ENCODE measurements around the gene TDRD5. TPM values are rescaled to one million over a fixed set of nuclear protein-coding genes. Genes with fewer than 3 reads are reported as not detected.
A peak's percentile ranks its signal among the peaks of the same experiment; 100 is the strongest.

Gene TDRD5
- total RNA-seq (2022) (0.17 TPM in 1 of 2 replicates, not detected in the other), Bru-seq, nascent RNA (percentile 20 among the genes with signal in this experiment), BruChase-seq, experiment 1, labeled RNA remaining after a 6-hour chase (percentile 8 among the genes with signal in this experiment), BruChase-seq, experiment 2, labeled RNA remaining after a 2-hour chase (percentile 14 among the genes with signal in this experiment)
- long read RNA-seq: 0 reads

DNA sequence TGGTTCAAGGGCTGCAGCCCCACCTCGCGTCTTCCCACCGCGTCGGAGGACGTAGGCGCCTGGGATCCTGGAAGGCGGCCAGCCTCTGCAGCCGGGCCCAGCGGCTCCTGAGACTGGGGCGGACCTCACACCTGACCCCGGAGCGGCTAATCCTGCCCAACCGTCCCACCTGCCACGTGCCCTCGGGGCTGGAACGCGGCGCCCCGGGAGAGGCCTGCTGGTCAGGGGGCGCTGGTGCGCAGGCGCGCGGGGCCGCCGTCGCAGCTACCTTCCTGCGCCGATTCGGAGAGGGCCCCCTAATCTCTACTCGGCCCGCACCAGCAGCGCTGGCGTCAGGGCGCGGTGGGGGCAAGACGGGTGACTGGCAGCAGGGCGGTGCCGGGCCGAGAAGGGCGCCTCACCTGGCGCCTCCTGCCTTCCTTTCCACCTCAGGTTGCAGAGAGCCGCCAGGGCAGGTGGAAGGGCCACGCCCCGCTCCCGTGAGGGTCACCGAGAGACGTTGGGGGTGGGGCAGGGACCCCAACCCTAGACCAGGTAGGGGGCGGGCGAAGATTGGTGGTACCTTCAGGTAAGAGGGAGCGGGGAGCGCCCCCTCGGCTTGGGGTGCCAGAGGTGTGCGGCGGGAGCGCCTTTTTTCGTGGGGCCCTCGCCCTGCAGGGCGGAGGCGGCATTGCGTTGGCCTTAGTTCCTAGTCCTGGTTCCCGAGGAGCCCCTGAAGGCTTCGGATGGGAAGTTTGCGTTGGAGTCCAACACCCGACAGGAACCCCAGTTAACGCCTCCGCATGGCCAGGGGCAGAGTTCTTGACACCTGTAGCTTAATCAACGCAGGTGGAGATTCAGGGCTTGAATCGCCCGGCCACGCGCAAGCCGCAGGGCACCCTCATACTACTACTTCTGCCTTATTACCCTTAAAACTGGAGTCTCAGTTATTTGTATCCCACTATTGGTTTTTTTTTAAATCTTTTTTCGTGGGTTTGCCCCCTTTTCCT, at the start of gene TDRD5:
TSS of gene TDRD5 (plus strand) at position 241 of the 989 bp plus-strand sequence. CDS start 784 bp downstream, outside the sequence.
- H3K9me3 Mint-ChIP-seq (ENCODE audit: low read depth, unreplicated experiment): no peaks in the 10 kb centered on the region
- BruUV-seq (replicated peaks): no TSS peak
- TF ChIP-seq, protein P1, sequence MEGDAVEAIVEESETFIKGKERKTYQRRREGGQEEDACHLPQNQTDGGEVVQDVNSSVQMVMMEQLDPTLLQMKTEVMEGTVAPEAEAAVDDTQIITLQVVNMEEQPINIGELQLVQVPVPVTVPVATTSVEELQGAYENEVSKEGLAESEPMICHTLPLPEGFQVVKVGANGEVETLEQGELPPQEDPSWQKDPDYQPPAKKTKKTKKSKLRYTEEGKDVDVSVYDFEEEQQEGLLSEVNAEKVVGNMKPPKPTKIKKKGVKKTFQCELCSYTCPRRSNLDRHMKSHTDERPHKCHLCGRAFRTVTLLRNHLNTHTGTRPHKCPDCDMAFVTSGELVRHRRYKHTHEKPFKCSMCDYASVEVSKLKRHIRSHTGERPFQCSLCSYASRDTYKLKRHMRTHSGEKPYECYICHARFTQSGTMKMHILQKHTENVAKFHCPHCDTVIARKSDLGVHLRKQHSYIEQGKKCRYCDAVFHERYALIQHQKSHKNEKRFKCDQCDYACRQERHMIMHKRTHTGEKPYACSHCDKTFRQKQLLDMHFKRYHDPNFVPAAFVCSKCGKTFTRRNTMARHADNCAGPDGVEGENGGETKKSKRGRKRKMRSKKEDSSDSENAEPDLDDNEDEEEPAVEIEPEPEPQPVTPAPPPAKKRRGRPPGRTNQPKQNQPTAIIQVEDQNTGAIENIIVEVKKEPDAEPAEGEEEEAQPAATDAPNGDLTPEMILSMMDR (IDR thresholded peaks at IDR 0.05; ENCODE audit: unreplicated experiment): no peak
- intact Hi-C loops (cut with micrococcal nuclease; ENCODE audit: unreplicated experiment): loop anchor here (10.0 kb wide), 1 partner anchor 217 kb away; no protein-coding TSS in a partner anchor
- CTCF ChIA-PET: interaction anchor here (1.1 kb wide), 1 partner anchor 223 kb away, joined by 3 read pairs; no protein-coding TSS in a partner anchor
- no peak within 1 kb of the TSS for H3K27ac Mint-ChIP-seq (ENCODE audit: unreplicated experiment)
- H3K36me3 Mint-ChIP-seq (ENCODE audit: insufficient read depth, unreplicated experiment): no peaks in the 10 kb centered on the region
- H3K4me3 Mint-ChIP-seq (ENCODE audit: low read depth, unreplicated experiment): peak within 1 kb of the TSS; percentile 65
- no peaks in the 10 kb centered on the region for H3K4me1 Mint-ChIP-seq (ENCODE audit: low read depth, unreplicated experiment)
- DNase-seq: peak; percentile 69
- H3K27me3 Mint-ChIP-seq (ENCODE audit: unreplicated experiment): peaks cover 91% of the 10 kb centered on the region

GRCh38 chr1:179545321-179545720, 46.3 kb upstream of the TDRD5 start:
- CTCF ChIA-PET: interaction anchor here (0.6 kb wide), 1 partner anchor 151 kb away, joined by 3 read pairs; no protein-coding TSS in a partner anchor
- intact Hi-C loops (cut with micrococcal nuclease; ENCODE audit: unreplicated experiment): no loop called here
- H3K27ac Mint-ChIP-seq (ENCODE audit: unreplicated experiment): no peak overlapping the region

DNA sequence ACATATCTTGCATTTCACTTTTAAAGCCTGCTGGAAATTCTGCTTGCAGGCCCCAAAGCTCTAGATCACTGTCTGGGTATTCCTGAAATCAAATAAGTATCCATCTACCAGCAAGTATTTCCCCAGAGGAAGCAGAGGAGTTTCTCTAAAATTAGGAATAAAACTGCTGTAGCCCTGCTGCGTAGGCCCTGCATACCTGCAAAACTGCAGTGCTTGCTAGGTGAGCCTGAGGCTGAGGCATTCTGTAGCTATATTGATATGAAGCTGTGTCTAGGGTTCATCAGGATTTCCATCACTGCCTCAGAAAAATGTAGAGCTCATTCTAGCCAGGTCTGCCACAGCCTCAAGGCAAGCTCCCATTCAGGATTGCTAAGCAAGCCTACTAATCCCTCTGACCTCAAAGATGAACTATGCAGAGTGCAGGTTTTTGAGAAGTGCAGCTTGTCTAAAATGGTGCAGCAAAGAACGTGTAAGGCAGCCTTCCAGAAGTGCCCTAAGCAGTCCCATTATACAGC, 44.6 kb upstream of the TDRD5 start:
- CTCF ChIA-PET: no interaction called here
- H3K27ac Mint-ChIP-seq (ENCODE audit: unreplicated experiment): no peak overlapping the region

More at GRCh38 chr1:179545321-179545720, 46.3 kb upstream of the TDRD5 start:
- no peak for DNase-seq
- H3K36me3 Mint-ChIP-seq (ENCODE audit: insufficient read depth, unreplicated experiment): no peaks in the 10 kb centered on the region
- H3K4me1 Mint-ChIP-seq (ENCODE audit: low read depth, unreplicated experiment): no peaks in the 10 kb centered on the region
- H3K27me3 Mint-ChIP-seq (ENCODE audit: unreplicated experiment): peaks cover 28% of the 10 kb centered on the region
- TF ChIP-seq, protein P1 (IDR thresholded peaks at IDR 0.05; ENCODE audit: unreplicated experiment): no peak
- no peaks in the 10 kb centered on the region for H3K9me3 Mint-ChIP-seq (ENCODE audit: low read depth, unreplicated experiment)
- no TSS peak for BruUV-seq (replicated peaks)
- no peak overlapping the region for H3K4me3 Mint-ChIP-seq (ENCODE audit: low read depth, unreplicated experiment)

More for the DNA sequence above, 44.6 kb upstream of the TDRD5 start:
- no peaks in the 10 kb centered on the region for H3K4me1 Mint-ChIP-seq (ENCODE audit: low read depth, unreplicated experiment)
- TF ChIP-seq, protein P1 (IDR thresholded peaks at IDR 0.05; ENCODE audit: unreplicated experiment): no peak
- intact Hi-C loops (cut with micrococcal nuclease; ENCODE audit: unreplicated experiment): no loop called here
- H3K36me3 Mint-ChIP-seq (ENCODE audit: insufficient read depth, unreplicated experiment): no peaks in the 10 kb centered on the region
- no peak overlapping the region for H3K4me3 Mint-ChIP-seq (ENCODE audit: low read depth, unreplicated experiment)
- peaks cover 45% of the 10 kb centered on the region for H3K27me3 Mint-ChIP-seq (ENCODE audit: unreplicated experiment)
- no peaks in the 10 kb centered on the region for H3K9me3 Mint-ChIP-seq (ENCODE audit: low read depth, unreplicated experiment)
- BruUV-seq (replicated peaks): no TSS peak
- no peak for DNase-seq

All from Calu3 (cell line).